ENCODE results near the gene TAOK2.

GRCh38 chr16:30041841-30042240 is 68.2 kb downstream of the TAOK2 start:
- TF ChIP-seq CTCF (IDR thresholded peaks at IDR 0.05) (peak in 3 of 4 experiments; percentile 24 to 53 (median 34)), POLR2AphosphoS5 (IDR thresholded peaks at IDR 0.05) (no peak), POLR2A (IDR thresholded peaks at IDR 0.05) (no peak)

Data from gastroesophageal sphincter (tissue), 3 donors.